GM21447 (cell line): Measurements from ENCODE around the gene LRRC1.

Source experiments
- ATAC-seq: cut with Tn5 transposase; IDR thresholded peaks from one replicate; pipeline ENCODE4 v1.9.1; 2021; ENCODE audit not compliant: unreplicated experiment

The LRRC1 gene

GRCh38 chr6:53877151-53877550 is 82.3 kb downstream of the LRRC1 start:
- ATAC-seq: no peak

DNA sequence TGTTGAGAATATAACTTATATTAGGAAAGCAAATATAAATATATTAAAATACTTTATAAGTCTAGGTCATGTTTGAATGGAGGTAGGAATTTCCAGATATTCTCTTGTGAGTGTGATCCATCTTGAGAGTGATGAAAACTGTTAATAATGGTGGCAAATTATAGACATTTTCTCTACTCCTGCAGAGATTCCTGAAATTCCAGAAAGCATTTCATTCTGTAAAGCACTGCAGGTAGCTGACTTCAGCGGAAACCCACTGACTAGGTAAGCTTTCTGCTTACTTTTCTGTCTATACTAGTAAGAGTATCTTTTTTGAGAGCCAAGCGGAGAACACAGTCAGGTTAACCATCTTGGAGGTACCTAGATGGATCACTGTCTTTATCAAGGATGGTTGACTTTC is 84.0 kb downstream of the LRRC1 start:
- ATAC-seq: no peak

- ATAC-seq: no peak
These were observed 84.8 kb downstream of the LRRC1 start for GRCh38 chr6:53879608-53880007.

- no peak for ATAC-seq
These were observed 92.5 kb downstream of the LRRC1 start for GRCh38 chr6:53887316-53887715.

- ATAC-seq: no peak
These were observed 94.1 kb downstream of the LRRC1 start for GRCh38 chr6:53888931-53889330.

- no peak for ATAC-seq
These were observed 94.6 kb downstream of the LRRC1 start for GRCh38 chr6:53889365-53889764.

DNA sequence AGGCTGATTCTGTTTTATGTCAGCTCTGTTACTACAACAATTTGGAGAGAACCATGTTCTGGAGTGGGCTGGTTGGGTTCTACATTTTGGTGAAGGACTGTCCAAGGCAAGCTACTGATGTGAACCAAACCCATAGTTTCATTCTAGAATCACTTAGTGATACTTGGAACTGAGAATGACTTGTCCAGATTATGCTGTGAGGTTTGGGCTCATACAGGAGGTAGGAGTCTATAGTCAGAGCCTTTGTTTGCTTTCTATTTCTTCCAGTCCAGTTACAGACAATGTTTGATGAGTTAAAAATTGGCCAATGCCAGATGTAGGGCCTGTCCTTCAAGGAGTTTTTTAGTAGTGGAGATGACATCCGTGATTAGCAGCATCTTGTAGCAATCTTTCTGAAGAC is 97.9 kb downstream of the LRRC1 start:
- peak; percentile 72 for ATAC-seq

DNA sequence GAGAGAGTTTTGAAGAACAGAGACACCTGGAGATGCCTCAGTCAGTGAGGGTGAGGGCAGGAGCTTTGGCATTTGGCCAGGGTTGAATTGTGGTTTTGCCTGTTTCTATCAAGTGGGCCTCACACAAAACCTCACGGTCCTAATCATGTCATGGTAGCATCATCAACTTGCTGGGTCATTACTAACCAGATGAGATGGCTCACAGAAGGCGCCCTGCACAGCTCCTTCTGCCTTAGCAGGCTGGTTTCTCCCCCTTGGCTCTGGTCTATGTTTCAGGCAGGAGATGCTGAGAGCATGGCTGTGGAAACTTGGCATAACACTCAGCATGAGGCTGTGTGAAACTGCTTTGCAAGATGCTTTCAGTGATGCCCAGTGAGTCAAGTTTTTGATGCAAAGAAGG is 99.3 kb downstream of the LRRC1 start:
- ATAC-seq: peak; percentile 87

GRCh38 chr6:53896196-53896595 is 101.4 kb downstream of the LRRC1 start:
- no peak for ATAC-seq

DNA sequence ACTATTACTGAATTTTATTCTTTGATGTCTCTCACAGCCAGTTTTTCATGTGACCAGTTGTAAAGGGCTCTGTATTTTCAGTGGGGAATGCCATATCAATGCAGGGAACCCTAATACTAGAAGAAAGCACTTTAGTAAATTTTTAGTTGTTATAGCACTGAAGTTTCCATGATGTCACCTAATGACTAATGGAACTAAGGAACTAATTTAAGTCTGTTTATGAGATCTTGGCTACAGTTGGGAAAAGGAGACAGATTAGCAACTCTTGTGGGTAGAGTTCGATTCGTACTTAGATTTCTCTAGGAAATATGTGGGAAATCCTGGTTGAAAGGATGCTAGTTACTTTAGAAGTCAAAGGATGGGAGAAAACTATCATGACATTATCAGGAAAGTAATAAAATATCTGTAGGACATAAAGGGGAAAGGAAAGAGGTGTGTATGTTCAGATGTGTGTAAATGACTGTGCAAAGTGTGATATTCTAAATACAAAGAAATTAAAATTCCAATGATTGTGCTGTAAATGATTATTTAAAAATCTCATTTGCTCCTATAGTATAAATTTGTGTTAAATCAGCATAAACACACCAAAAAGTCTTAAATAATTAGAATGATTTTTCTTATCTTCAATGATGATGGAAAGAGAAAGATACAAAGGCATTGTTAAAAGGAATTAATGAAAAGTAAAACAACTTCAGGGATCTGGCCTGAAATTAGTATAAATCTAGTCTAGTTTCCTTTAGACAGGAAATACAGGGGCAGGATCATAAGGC is 103.4 kb downstream of the LRRC1 start:
- no peak for ATAC-seq

DNA sequence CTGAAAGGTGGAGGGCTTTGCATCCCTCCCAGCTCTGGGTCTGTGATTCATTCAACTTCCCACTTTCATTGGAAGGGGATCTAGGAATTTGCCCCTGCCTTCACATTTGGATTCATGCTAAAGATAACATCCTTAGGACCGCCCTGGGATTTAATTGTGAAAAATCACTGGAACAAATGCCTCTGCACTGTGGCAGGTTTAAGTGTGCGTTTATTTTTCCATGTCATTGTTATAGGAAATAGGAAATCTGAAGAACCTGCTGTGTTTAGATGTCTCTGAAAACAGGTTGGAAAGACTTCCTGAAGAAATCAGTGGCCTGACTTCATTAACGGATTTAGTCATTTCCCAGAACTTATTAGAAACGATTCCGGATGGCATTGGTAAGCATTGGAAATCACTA is 104.7 kb downstream of the LRRC1 start:
- no peak for ATAC-seq

DNA sequence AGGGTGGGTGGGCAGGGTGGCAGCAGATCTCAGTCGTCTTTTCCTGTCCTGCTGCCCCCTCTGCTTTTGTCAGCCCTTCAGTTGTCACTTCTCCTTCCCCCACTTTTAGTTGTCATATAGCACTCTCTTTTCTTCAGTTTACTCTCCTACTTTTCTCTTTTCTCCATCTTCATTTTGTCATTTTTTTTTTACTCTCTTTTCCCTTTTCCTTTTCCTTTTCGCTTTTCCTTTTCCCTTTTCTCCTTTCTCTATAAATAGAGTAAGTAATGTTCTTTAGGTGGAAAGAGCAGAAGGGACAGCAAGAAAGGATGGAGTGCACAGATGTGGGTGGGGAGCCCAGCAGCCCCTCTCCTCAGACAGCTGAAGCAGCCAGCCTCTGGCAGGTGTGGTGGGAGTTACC is 108.6 kb downstream of the LRRC1 start:
- no peak for ATAC-seq

GRCh38 chr6:53906103-53906502 is 111.3 kb downstream of the LRRC1 start:
- ATAC-seq: no peak

DNA sequence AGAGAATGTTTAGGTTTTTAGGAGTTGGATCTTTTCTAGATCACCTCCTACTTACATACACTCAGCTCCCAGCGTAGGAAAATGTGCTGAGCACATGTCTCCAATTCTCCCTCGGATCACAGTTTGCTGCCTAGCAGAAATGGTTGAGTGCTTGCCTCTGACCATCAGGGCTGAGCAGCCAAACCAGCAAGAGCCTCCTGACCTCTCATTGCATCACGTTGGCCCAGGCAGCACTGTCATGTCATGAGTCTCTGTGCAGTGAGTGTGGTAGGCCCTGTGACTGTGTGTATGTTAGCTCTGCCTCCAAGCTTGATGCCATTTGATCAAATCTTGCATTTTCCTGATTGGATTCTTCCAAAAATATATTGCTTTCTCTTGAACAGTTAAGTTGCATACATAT is 112.0 kb downstream of the LRRC1 start:
- no peak for ATAC-seq

- no peak for ATAC-seq
These were observed 116.0 kb downstream of the LRRC1 start for GRCh38 chr6:53910834-53911233.

DNA sequence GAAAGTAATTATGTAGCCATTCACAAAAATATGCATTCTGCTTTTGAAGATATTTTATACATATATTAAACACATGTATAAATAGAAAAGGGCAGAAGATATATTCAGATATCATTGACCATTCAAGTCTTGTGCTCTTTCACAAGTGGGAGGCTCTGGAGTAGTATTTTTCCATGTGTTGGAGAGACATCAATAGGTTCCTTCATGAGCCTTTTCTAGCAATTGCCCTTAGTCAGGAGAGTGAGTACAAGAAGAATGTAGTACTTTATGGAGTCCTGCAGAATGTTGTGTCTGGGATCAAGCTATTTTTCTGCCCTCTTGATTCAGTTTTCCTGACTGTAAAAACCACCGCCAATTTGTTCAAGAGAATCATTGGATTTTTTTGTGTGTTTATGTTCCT is 117.9 kb downstream of the LRRC1 start:
- no peak for ATAC-seq

DNA sequence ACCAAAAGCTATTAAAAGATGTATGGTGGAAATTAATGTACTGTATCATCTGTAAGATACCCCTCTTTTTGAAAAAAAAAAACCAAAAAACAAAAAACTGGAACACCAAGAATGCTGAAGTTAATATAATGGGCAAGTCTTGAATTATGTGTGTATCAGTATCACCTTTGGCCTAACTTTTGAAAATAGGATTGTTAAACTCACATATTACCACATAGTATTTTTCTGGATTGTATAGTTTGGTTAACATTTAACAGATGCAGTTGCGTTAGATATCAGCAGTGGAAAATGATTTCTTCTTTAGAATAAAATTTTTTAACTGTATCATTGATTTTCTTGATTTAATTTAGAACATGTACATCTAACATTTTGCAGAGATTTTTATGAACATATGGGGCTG is 118.5 kb downstream of the LRRC1 start:
- no peak for ATAC-seq

DNA sequence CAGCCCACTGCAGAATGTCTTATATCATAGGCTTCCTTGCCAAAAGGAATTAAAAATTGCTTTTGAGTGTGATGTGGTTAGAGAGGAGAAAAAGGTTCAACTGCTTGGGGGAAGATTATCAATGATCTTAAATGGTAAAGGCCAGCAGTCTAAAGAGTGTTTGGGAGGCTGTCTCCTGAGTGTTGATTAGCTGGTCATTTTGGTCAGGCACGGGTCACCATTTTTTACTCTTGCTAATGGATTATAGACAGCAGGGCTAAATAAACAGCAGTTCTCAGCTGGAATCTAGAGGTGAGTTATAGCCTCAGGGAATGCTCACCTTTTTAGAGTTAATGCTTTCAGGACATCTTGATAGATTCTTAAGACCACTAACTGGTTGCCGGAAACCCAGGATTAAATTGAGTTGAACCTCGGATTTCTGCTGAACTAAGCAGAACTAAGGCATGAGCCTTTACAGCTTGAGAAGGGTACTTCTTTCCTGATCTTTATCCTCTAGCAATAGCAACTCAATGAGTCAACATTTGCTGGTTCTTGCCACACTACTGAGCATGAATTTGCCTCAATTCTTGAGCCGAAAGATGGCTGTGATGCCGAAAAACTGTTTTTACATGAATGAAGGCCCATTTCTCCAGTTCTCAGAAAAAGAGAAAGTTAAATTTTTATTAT is 120.4 kb downstream of the LRRC1 start:
- ATAC-seq: no peak

- peak; percentile 74 for ATAC-seq
These were observed 122.1 kb downstream of the LRRC1 start for GRCh38 chr6:53916804-53917463.

- peak; percentile 63 for ATAC-seq
These were observed 122.6 kb downstream of the LRRC1 start for GRCh38 chr6:53917464-53917842.

DNA sequence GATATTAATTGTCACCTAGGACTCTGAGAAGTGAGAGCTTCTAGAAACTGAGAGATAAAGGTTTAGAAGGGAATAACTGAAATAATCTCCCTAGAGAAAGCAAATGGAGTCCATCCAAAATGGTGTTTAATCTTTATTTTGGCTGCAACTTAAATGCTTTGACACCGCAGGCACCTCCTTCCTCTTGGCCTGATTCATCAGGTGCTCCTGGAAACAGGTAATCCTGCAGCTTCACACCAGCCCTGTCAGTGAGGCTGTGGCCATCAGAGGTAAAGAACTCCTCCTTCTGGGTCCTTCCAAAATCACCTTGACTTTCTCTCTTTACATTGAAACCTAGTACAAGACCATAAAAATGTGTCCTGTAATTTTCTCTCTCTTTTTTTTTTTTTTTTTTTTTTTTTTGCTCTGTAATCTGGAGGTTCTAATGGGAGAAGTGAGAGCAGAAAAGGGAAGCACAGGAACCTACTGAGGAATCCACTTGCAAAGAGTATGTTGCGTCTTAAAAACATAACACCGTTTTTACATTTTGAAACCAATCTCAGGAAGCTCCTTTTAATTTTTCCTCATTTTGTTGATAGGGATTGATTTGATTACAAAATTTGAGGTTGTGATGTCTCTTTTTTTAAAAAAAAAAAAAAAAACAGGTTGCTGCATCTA is 124.2 kb downstream of the LRRC1 start:
- no peak for ATAC-seq

DNA sequence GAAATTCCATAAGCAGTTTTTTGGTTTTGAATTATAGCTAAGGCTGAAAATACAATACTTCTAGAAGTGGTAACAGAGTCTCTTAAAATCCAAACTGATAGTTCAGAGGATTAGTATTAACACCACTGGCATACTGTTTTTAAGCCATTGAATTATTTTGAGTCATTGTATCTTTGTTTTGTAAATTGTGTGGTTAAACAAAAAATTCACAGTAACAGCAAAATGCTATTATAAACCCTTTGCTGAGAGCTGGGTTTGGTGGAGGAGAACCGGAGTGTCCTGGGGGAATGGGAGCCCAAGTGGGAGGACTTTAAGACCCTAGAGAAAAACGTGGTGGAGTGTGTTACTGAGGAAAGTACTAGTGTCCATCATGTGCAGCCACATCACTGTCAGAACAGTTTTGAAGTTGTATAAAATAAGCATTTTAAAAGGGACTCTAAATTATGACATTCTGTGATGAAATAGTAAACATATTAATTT is 125.1 kb downstream of the LRRC1 start:
- no peak for ATAC-seq
